GM12878 (cell line): ENCODE results near the gene TBXAS1. TPM values are rescaled to one million over a fixed set of nuclear protein-coding genes. Genes with fewer than 3 reads are reported as not detected.

Experiments
- ATAC-seq: fragments of 200-7000 bp; cut with Tn5 transposase; 3 replicates; pipeline ENCODE4 v1.9.1; 2020; ENCODE audit warnings: mild to moderate bottlenecking, moderate library complexity
- BruUV-seq: library from RNA; stranded (reverse); fragments of 400-500 nt; replicated peaks from 2 replicates; lab custom pipeline; 2021; lab: Mats Ljungman, UMichigan
- CTCF ChIA-PET: fragments of 300-600 bp; sonication (Branson Sonifier 250); formaldehyde crosslinking; extraction: SDS; loops from one replicate; lab custom pipeline; 2021; ENCODE audit warnings: inconsistent platforms; lab: Yijun Ruan, JAX
- POLR2A ChIA-PET: fragments of 350-600 bp; formaldehyde crosslinking; extraction: SDS; loops from one replicate; lab custom pipeline; 2021; ENCODE audit warnings: inconsistent platforms; lab: Charles Lee
- RAD21 ChIA-PET: fragments of 300-600 bp; sonication (Branson Sonifier 250); formaldehyde crosslinking; loops from one replicate; lab custom pipeline; 2023; ENCODE audit warnings: antibody characterized with exemption; ENCODE audit not compliant: unreplicated experiment; lab: Charles Lee
- SMC1A ChIA-PET: fragments of 300-600 bp; sonication (Branson Sonifier 250); formaldehyde crosslinking; loops from one replicate; lab custom pipeline; 2023; ENCODE audit not compliant: unreplicated experiment, uncharacterized antibody; lab: Charles Lee
- DNase-seq: peaks from one replicate; pipeline ENCODE4 v3.0.0-alpha.2; 2011; ENCODE audit warnings: low read depth, low spot score
- FAIRE-seq: peaks from 3 replicates; lab custom pipeline; 2011; peaks lifted over from hg19 to GRCh38; lab: Jason Lieb, UNC
- H2AFZ ChIP-seq: 2 replicates; pipeline ENCODE4 v1.6.0; 2011; ENCODE audit warnings: low read depth, low read length, control low read depth; ENCODE audit not compliant: control insufficient read depth
- H3K27ac ChIP-seq: 2 replicates; pipeline ENCODE4 v1.5.1; 2011; ENCODE audit warnings: control low read depth; ENCODE audit not compliant: control insufficient read depth, insufficient read depth
- H3K27me3 ChIP-seq, 2 experiments: replicated peaks in 1 of 2; 2 replicates each; pipeline versions ENCODE4 v1.6.0 to v1.6.1; 2011; ENCODE audit warnings: low read length in 1 of 2; ENCODE audit not compliant: control insufficient read depth in 2 of 2, insufficient read depth in 2 of 2
- H3K36me3 ChIP-seq, 2 experiments: 2 replicates each; pipeline ENCODE4 v1.5.1; 2011; ENCODE audit warnings: low read length in 1 of 2; ENCODE audit not compliant: control insufficient read depth in 2 of 2, insufficient read depth in 2 of 2
- H3K4me1 ChIP-seq: 2 replicates; pipeline ENCODE4 v1.6.1; 2011; ENCODE audit warnings: mild to moderate bottlenecking, low read length, moderate library complexity, mixed read lengths; ENCODE audit not compliant: control insufficient read depth, insufficient read depth
- H3K4me2 ChIP-seq: 2 replicates; pipeline ENCODE4 v1.6.0; 2011; ENCODE audit warnings: control low read depth; ENCODE audit not compliant: control insufficient read depth, insufficient read depth
- H3K4me3 ChIP-seq: fragments of 200-600 bp; sonication (generic); 2 replicates; pipeline ENCODE4 v1.5.1; 2016
- H3K79me2 ChIP-seq: 2 replicates; pipeline ENCODE4 v1.6.0; 2011; ENCODE audit warnings: low read length; ENCODE audit not compliant: control insufficient read depth, insufficient read depth
- H3K9ac ChIP-seq: 2 replicates; pipeline ENCODE4 v1.8.0; 2011; ENCODE audit warnings: low read length, control low read depth, mixed read lengths; ENCODE audit not compliant: control insufficient read depth, insufficient read depth
- H3K9me3 ChIP-seq: replicated peaks from 3 replicates; pipeline ENCODE4 v1.5.1; 2011; ENCODE audit warnings: mild to moderate bottlenecking, low read length; ENCODE audit not compliant: control insufficient read depth, insufficient read depth
- H4K20me1 ChIP-seq: 2 replicates; pipeline ENCODE4 v1.6.0; 2011; ENCODE audit not compliant: control insufficient read depth, insufficient read depth
- IKZF1 ChIP-seq: fragments of 450-650 bp; conservative IDR thresholded peaks from 2 replicates; pipeline ENCODE4 v1.6.1; 2017; ENCODE audit warnings: antibody characterized with exemption, mild to moderate bottlenecking
- KDM1A ChIP-seq: fragments of 200-600 bp; sonication (generic); IDR thresholded peaks from 2 replicates; pipeline ENCODE4 v1.6.1; 2016; ENCODE audit warnings: borderline replicate concordance
- MEF2B ChIP-seq: fragments of 450-650 bp; IDR thresholded peaks from 2 replicates; pipeline ENCODE4 v1.6.1; 2018; ENCODE audit warnings: mild to moderate bottlenecking, moderate library complexity; ENCODE audit not compliant: partially characterized antibody, poor library complexity, severe bottlenecking
- NFXL1 ChIP-seq: fragments of 450-650 bp; IDR thresholded peaks from 2 replicates; pipeline ENCODE4 v1.6.1; 2017; ENCODE audit warnings: antibody characterized with exemption, mild to moderate bottlenecking, borderline replicate concordance
- SKIL ChIP-seq: fragments of 450-650 bp; IDR thresholded peaks from 2 replicates; pipeline ENCODE4 v1.6.1; 2017; ENCODE audit warnings: mild to moderate bottlenecking, low read depth, inconsistent platforms; ENCODE audit not compliant: poor library complexity, severe bottlenecking
- SPI1 ChIP-seq: IDR thresholded peaks from 2 replicates; pipeline ENCODE4 v1.6.1; 2011; ENCODE audit warnings: low read depth, mild to moderate bottlenecking, low read length, moderate library complexity, borderline replicate concordance; ENCODE audit not compliant: insufficient read depth
- SRF ChIP-seq, 2 experiments: IDR thresholded peaks; 2 replicates each; pipeline ENCODE4 v1.6.1; 2011; ENCODE audit warnings: low read depth in 2 of 2, low read length in 2 of 2, mild to moderate bottlenecking in 1 of 2, moderate library complexity in 1 of 2
- ZNF217 ChIP-seq: fragments of 450-650 bp; IDR thresholded peaks from 2 replicates; pipeline ENCODE4 v1.6.1; 2017; ENCODE audit warnings: antibody characterized with exemption, mild to moderate bottlenecking
- WGBS: methylation state at CpG from one replicate; pipeline ENCODE4 v1.1.6; 2016; ENCODE audit warnings: low lambda C conversion rate; ENCODE audit not compliant: insufficient replicate concordance, insufficient coverage; ENCODE audit errors: missing lambda C conversion rate; 5-methylcytosine and 5-hydroxymethylcytosine counted together
- in situ Hi-C: fragments of 300-500 bp; cut with MboI; formaldehyde crosslinking; loops from 9 replicates; pipeline ENCODE4 v1.14.3; 2018; ENCODE audit warnings: mixed read lengths
- intact Hi-C: fragments of 100-400 bp; cut with micrococcal nuclease; formaldehyde crosslinking; loops from one replicate; pipeline ENCODE4 v1.14.2; 2022; ENCODE audit not compliant: unreplicated experiment
- polyA plus RNA-seq, 11 experiments: library from polyadenylated mRNA; depleted of rRNA in 4 of 11; unstranded in 6 of 11; stranded (reverse) in 5 of 11; fragments of >200 nt; fragmentation: Nextera tagmentation in 4 of 11; fragmentation: Illumina TruSeq in 1 of 11; extraction: Ambion mirVana in 4 of 11; extraction: Trizol in 1 of 11; gene quantifications; 1 replicate in 1 of 11; 2 replicates in 10 of 11; pipeline versions ENCODE4 v1.2.1 to v1.2.3, GENCODE V29; 2011 to 2016; ENCODE audit warnings: inconsistent platforms in 2 of 11, missing spikeins in 2 of 11, low read depth in 1 of 11
- total RNA-seq, 4 experiments: library from RNA; depleted of rRNA in 3 of 4; stranded (reverse); fragments of >200 nt in 3 of 4; fragmentation: Illumina TruSeq in 1 of 4; extraction: Trizol in 1 of 4; gene quantifications; 2 replicates each; pipeline versions ENCODE4 v1.2.1 to v1.2.3, GENCODE V29; 2013 to 2021

TBXAS1 gene
- total and polyA plus RNA-seq, 10 of the 15 experiments (the other 5 are each of a cell fraction or from before 2014, with no cell fraction given), result 1.5 to 32.7 (median 16.3) TPM

- intact Hi-C loops, result loop anchor here (5.0 kb wide), 1 partner anchor 310 kb away; no protein-coding TSS in a partner anchor
- Histone ChIP-seq H3K27me3 (no peaks in the 10 kb centered on the region; a peak in 1 of 4 replicates), H3K9ac (no peak overlapping the region), H3K36me3 (no peaks in the 10 kb centered on the region; a peak in 1 of 4 replicates), H2AFZ (no peak overlapping the region), H4K20me1 (no peaks in the 10 kb centered on the region), H3K27ac (no peak overlapping the region), H3K4me2 (no peak overlapping the region), H3K9me3 (no peaks in the 10 kb centered on the region), H3K4me1 (no peaks in the 10 kb centered on the region), H3K79me2 (no peaks in the 10 kb centered on the region), H3K4me3 (no peak overlapping the region)
- POLR2A ChIA-PET, result no interaction called here
- no TSS peak for BruUV-seq
- FAIRE-seq (no peak), DNase-seq (no peak), ATAC-seq (no peak)
- in situ Hi-C loops, result no loop called here
- TF ChIP-seq SRF (IDR thresholded peaks at IDR 0.05; ENCODE audit: low read depth in 2 of 2, low read length in 2 of 2) (no peak), IKZF1 (no peak), KDM1A (no peak), NFXL1 (no peak), SKIL (no peak), ZNF217 (no peak), MEF2B (no peak), SPI1 (no peak)
- SMC1A ChIA-PET, result interaction anchor here (1.4 kb wide), 1 partner anchor 372 kb away, joined by 4 read pairs; no protein-coding TSS in a partner anchor
- RAD21 ChIA-PET, result no interaction called here
- CTCF ChIA-PET, result interaction anchor here (0.6 to 2.7 kb wide), 2 partner anchors 11 to 18 kb away, joined by 3 to 11 read pairs; no protein-coding TSS in a partner anchor
- 87% methylated on average over 3 of the region's 15 CpGs for WGBS
These were observed 188.5 kb downstream of the TBXAS1 start for GRCh38 chr7:140017543-140017942.
